IgD-negative memory B cell (primary cell): ENCODE data around the gene EIF4E2. TPM values are rescaled to one million over a fixed set of nuclear protein-coding genes. Genes with fewer than 3 reads are reported as not detected.

Experiments
- H3K27ac Mint-ChIP-seq, 3 donors: one replicate each; pipeline ENCODE4 v1.8.0; 2020 to 2022; ENCODE audit warnings: mild to moderate bottlenecking in 3 of 3, mixed read lengths in 3 of 3, moderate library complexity in 1 of 3
- H3K27me3 Mint-ChIP-seq: one replicate; pipeline ENCODE4 v1.8.0; 2021; ENCODE audit warnings: mixed read lengths
- H3K36me3 Mint-ChIP-seq: one replicate; pipeline ENCODE4 v1.8.0; 2020; ENCODE audit warnings: mild to moderate bottlenecking, mixed read lengths
- H3K4me1 Mint-ChIP-seq, 3 donors: one replicate each; pipeline ENCODE4 v1.8.0; 2020 to 2022; ENCODE audit warnings: mixed read lengths in 3 of 3, mild to moderate bottlenecking in 1 of 3
- H3K4me3 Mint-ChIP-seq, 4 donors: one replicate each; pipeline ENCODE4 v1.8.0; 2020 to 2022; ENCODE audit warnings: mild to moderate bottlenecking in 4 of 4, mixed read lengths in 4 of 4, moderate library complexity in 3 of 4
- H3K9me3 Mint-ChIP-seq, 3 donors: one replicate each; pipeline ENCODE4 v1.8.0; 2020 to 2021; ENCODE audit warnings: mixed read lengths in 3 of 3, mild to moderate bottlenecking in 1 of 3
- polyA plus RNA-seq: library from polyadenylated mRNA; unstranded; fragments of 300-500 nt; fragmentation: Illumina TruSeq; gene quantifications from one replicate; pipeline ENCODE4 v1.2.3, GENCODE V29; 2021

The EIF4E2 gene
- 55.3 TPM for polyA plus RNA-seq

GRCh38 chr2:232550354-232551249 is at the start of gene EIF4E2, which contains the start of gene TIGD1:
Gene EIF4E2 (plus strand): TSS chr2:232550689. CDS start chr2:232550725, 36 bp downstream.
Gene TIGD1 (minus strand): TSS chr2:232550557. CDS start chr2:232549882, 675 bp downstream.
- Mint-ChIP-seq H3K9me3 (peaks cover 0 to 2% (median 0%) of the 10 kb centered on the region in 3 donors), H3K4me1 (peaks cover 39 to 58% (median 50%) of the 10 kb centered on the region in 3 donors), H3K36me3 (peaks cover 3% of the 10 kb centered on the region), H3K4me3 (peak within 1 kb of the TSS; percentile 99 to 100 (median 99)), H3K27me3 (no peaks in the 10 kb centered on the region), H3K27ac (peak within 1 kb of the TSS; percentile 99 to 100 (median 99))

GRCh38 chr2:232501331-232501771 is 49.1 kb upstream of the EIF4E2 start:
- Mint-ChIP-seq H3K27ac (no peak overlapping the region), H3K27me3 (peaks cover 35% of the 10 kb centered on the region), H3K4me1 (peaks cover 0 to 3% (median 3%) of the 10 kb centered on the region in 3 donors), H3K9me3 (peaks cover 0 to 2% (median 0%) of the 10 kb centered on the region in 3 donors), H3K36me3 (no peaks in the 10 kb centered on the region), H3K4me3 (peak overlapping the region in 2 of 4 donors; percentile 8 to 58)

GRCh38 chr2:232501794-232502390 is 48.6 kb upstream of the EIF4E2 start:
- peak overlapping the region in 2 of 4 donors; percentile 8 to 58 for H3K4me3 Mint-ChIP-seq
- peaks cover 35% of the 10 kb centered on the region for H3K27me3 Mint-ChIP-seq
- peaks cover 0 to 2% (median 0%) of the 10 kb centered on the region in 3 donors for H3K9me3 Mint-ChIP-seq
- H3K27ac Mint-ChIP-seq = no peak overlapping the region
- H3K36me3 Mint-ChIP-seq = no peaks in the 10 kb centered on the region
- H3K4me1 Mint-ChIP-seq = peaks cover 0 to 3% (median 3%) of the 10 kb centered on the region in 3 donors

GRCh38 chr2:232502511-232502910 is 48.0 kb upstream of the EIF4E2 start:
- peaks cover 0 to 2% (median 0%) of the 10 kb centered on the region in 3 donors for H3K9me3 Mint-ChIP-seq
- no peak overlapping the region for H3K27ac Mint-ChIP-seq
- peaks cover 0 to 3% (median 3%) of the 10 kb centered on the region in 3 donors for H3K4me1 Mint-ChIP-seq
- H3K27me3 Mint-ChIP-seq = peaks cover 35% of the 10 kb centered on the region
- H3K36me3 Mint-ChIP-seq = no peaks in the 10 kb centered on the region
- peak overlapping the region in 3 of 4 donors; percentile 48 to 83 (median 57) for H3K4me3 Mint-ChIP-seq

GRCh38 chr2:232502911-232503808 is 47.3 kb upstream of the EIF4E2 start:
- H3K27ac Mint-ChIP-seq = peak overlapping the region in 1 of 3 donors; percentile 90
- peak overlapping the region in 1 of 4 donors; percentile 41 for H3K4me3 Mint-ChIP-seq
- no peaks in the 10 kb centered on the region for H3K36me3 Mint-ChIP-seq
- peaks cover 0 to 2% (median 0%) of the 10 kb centered on the region in 3 donors for H3K9me3 Mint-ChIP-seq
- peaks cover 35% of the 10 kb centered on the region for H3K27me3 Mint-ChIP-seq
- peaks cover 0 to 3% (median 3%) of the 10 kb centered on the region in 3 donors for H3K4me1 Mint-ChIP-seq

- no peaks in the 10 kb centered on the region for H3K36me3 Mint-ChIP-seq
- no peaks in the 10 kb centered on the region for H3K9me3 Mint-ChIP-seq
- peak overlapping the region in 3 of 4 donors; percentile 41 to 74 (median 57) for H3K4me3 Mint-ChIP-seq
- peaks cover 0 to 3% (median 3%) of the 10 kb centered on the region in 3 donors for H3K4me1 Mint-ChIP-seq
- H3K27ac Mint-ChIP-seq = peak overlapping the region in 2 of 3 donors; percentile 59 to 90
- peaks cover 34% of the 10 kb centered on the region for H3K27me3 Mint-ChIP-seq
Measured at GRCh38 chr2:232503809-232504323, 46.6 kb upstream of the EIF4E2 start.

- H3K27ac Mint-ChIP-seq = peak overlapping the region in 1 of 3 donors; percentile 90
- H3K4me3 Mint-ChIP-seq = peak overlapping the region in 1 of 4 donors; percentile 81
- H3K36me3 Mint-ChIP-seq = no peaks in the 10 kb centered on the region
- H3K9me3 Mint-ChIP-seq = no peaks in the 10 kb centered on the region
- H3K4me1 Mint-ChIP-seq = peaks cover 0 to 3% (median 3%) of the 10 kb centered on the region in 3 donors
- peaks cover 32% of the 10 kb centered on the region for H3K27me3 Mint-ChIP-seq
Measured at GRCh38 chr2:232504438-232504837, 46.1 kb upstream of the EIF4E2 start.

GRCh38 chr2:232505856-232506255 is 44.6 kb upstream of the EIF4E2 start:
- Mint-ChIP-seq H3K4me3 (peak overlapping the region in 1 of 4 donors; percentile 70), H3K4me1 (peaks cover 0 to 3% (median 3%) of the 10 kb centered on the region in 3 donors), H3K27me3 (peaks cover 25% of the 10 kb centered on the region), H3K9me3 (no peaks in the 10 kb centered on the region), H3K27ac (no peak overlapping the region), H3K36me3 (no peaks in the 10 kb centered on the region)

- Mint-ChIP-seq H3K27me3 (peaks cover 23% of the 10 kb centered on the region), H3K9me3 (no peaks in the 10 kb centered on the region)
Measured at GRCh38 chr2:232506709-232507108, 43.8 kb upstream of the EIF4E2 start.

GRCh38 chr2:232508251-232508650 is 42.2 kb upstream of the EIF4E2 start:
- no peak overlapping the region for H3K4me3 Mint-ChIP-seq
- peaks cover 0 to 3% (median 3%) of the 10 kb centered on the region in 3 donors for H3K4me1 Mint-ChIP-seq
- peaks cover 17% of the 10 kb centered on the region for H3K27me3 Mint-ChIP-seq
- no peaks in the 10 kb centered on the region for H3K36me3 Mint-ChIP-seq
- no peak overlapping the region for H3K27ac Mint-ChIP-seq
- H3K9me3 Mint-ChIP-seq = no peaks in the 10 kb centered on the region

More at GRCh38 chr2:232506709-232507108, 43.8 kb upstream of the EIF4E2 start:
- Mint-ChIP-seq H3K36me3 (no peaks in the 10 kb centered on the region), H3K4me3 (no peak overlapping the region), H3K27ac (no peak overlapping the region), H3K4me1 (peaks cover 0 to 3% (median 3%) of the 10 kb centered on the region in 3 donors)

- no peaks in the 10 kb centered on the region for H3K9me3 Mint-ChIP-seq
- H3K36me3 Mint-ChIP-seq = no peaks in the 10 kb centered on the region
- H3K27me3 Mint-ChIP-seq = peaks cover 1% of the 10 kb centered on the region
- no peak overlapping the region for H3K27ac Mint-ChIP-seq
- no peaks in the 10 kb centered on the region for H3K4me1 Mint-ChIP-seq
- no peak overlapping the region for H3K4me3 Mint-ChIP-seq
Measured at GRCh38 chr2:232511336-232511890, 39.1 kb upstream of the EIF4E2 start.

- no peaks in the 10 kb centered on the region for H3K9me3 Mint-ChIP-seq
- H3K4me1 Mint-ChIP-seq = no peaks in the 10 kb centered on the region
- no peaks in the 10 kb centered on the region for H3K36me3 Mint-ChIP-seq
- H3K27me3 Mint-ChIP-seq = peaks cover 2% of the 10 kb centered on the region
- no peak overlapping the region for H3K4me3 Mint-ChIP-seq
- peak overlapping the region in 1 of 3 donors; percentile 71 for H3K27ac Mint-ChIP-seq
Measured at GRCh38 chr2:232512602-232513001, 37.9 kb upstream of the EIF4E2 start.

- Mint-ChIP-seq H3K4me1 (no peaks in the 10 kb centered on the region), H3K4me3 (no peak overlapping the region), H3K36me3 (no peaks in the 10 kb centered on the region), H3K27me3 (peaks cover 7% of the 10 kb centered on the region), H3K27ac (no peak overlapping the region), H3K9me3 (no peaks in the 10 kb centered on the region)
Measured at GRCh38 chr2:232513353-232513752, 37.1 kb upstream of the EIF4E2 start.

GRCh38 chr2:232515639-232516038 is 34.9 kb upstream of the EIF4E2 start:
- Mint-ChIP-seq H3K27ac (no peak overlapping the region), H3K27me3 (peaks cover 13% of the 10 kb centered on the region), H3K4me3 (no peak overlapping the region), H3K9me3 (no peaks in the 10 kb centered on the region), H3K4me1 (no peaks in the 10 kb centered on the region), H3K36me3 (no peaks in the 10 kb centered on the region)
